ENCODE measurements around the gene FIGNL2.
"Not testable (repeated sequence)": the region's sequence is repeated elsewhere in the genome, so short reads cannot be mapped to it uniquely, and the experiment has no call there.

The FIGNL2 gene

GRCh38 chr12:51836041-51836826, 12.3 kb downstream of the FIGNL2 start:
- no peak for DNase-seq (ENCODE audit: low read depth in 1 of 2, low spot score in 1 of 2)

GRCh38 chr12:51834411-51834810, 14.1 kb downstream of the FIGNL2 start:
- no peak for DNase-seq (ENCODE audit: low read depth in 1 of 2, low spot score in 1 of 2)

GRCh38 chr12:51833448-51834227, 14.9 kb downstream of the FIGNL2 start:
- DNase-seq (ENCODE audit: low read depth in 1 of 2, low spot score in 1 of 2) = no peak

GRCh38 chr12:51832354-51833107, 16.0 kb downstream of the FIGNL2 start:
- DNase-seq (ENCODE audit: low read depth in 1 of 2, low spot score in 1 of 2) = no peak

- not testable (repeated sequence) for DNase-seq (ENCODE audit: low read depth in 1 of 2, low spot score in 1 of 2)
Measured at GRCh38 chr12:51831817-51832216, 16.7 kb downstream of the FIGNL2 start.

- DNase-seq (ENCODE audit: low read depth in 1 of 2, low spot score in 1 of 2) = no peak
Measured at GRCh38 chr12:51829641-51830040, 18.9 kb downstream of the FIGNL2 start.

- DNase-seq (ENCODE audit: low read depth in 1 of 2, low spot score in 1 of 2) = no peak
Measured at GRCh38 chr12:51829011-51829481, 19.5 kb downstream of the FIGNL2 start.

GRCh38 chr12:51827925-51828818, 20.3 kb downstream of the FIGNL2 start:
- peak; percentile 16 to 60 for DNase-seq (ENCODE audit: low read depth in 1 of 2, low spot score in 1 of 2)

- DNase-seq (ENCODE audit: low read depth in 1 of 2, low spot score in 1 of 2) = no peak
Measured at GRCh38 chr12:51826881-51827280, 21.6 kb downstream of the FIGNL2 start.

- DNase-seq (ENCODE audit: low read depth in 1 of 2, low spot score in 1 of 2) = no peak
Measured at GRCh38 chr12:51825216-51825615, 23.3 kb downstream of the FIGNL2 start.

- no peak for DNase-seq (ENCODE audit: low read depth in 1 of 2, low spot score in 1 of 2)
Measured at GRCh38 chr12:51823875-51824565, 24.5 kb downstream of the FIGNL2 start.

GRCh38 chr12:51822956-51823355, 25.6 kb downstream of the FIGNL2 start:
- no peak for DNase-seq (ENCODE audit: low read depth in 1 of 2, low spot score in 1 of 2)

- DNase-seq (ENCODE audit: low read depth in 1 of 2, low spot score in 1 of 2) = no peak
Measured at GRCh38 chr12:51822261-51822616, 26.3 kb downstream of the FIGNL2 start.

GRCh38 chr12:51821440-51822260, 26.9 kb downstream of the FIGNL2 start:
- DNase-seq (ENCODE audit: low read depth in 1 of 2, low spot score in 1 of 2) = peak in 1 of 2 donors; percentile 12

GRCh38 chr12:51820526-51821439, 27.7 kb downstream of the FIGNL2 start:
- peak; percentile 63 to 70 for DNase-seq (ENCODE audit: low read depth in 1 of 2, low spot score in 1 of 2)

GRCh38 chr12:51819736-51820525, 28.6 kb downstream of the FIGNL2 start:
- DNase-seq (ENCODE audit: low read depth in 1 of 2, low spot score in 1 of 2) = no peak

GRCh38 chr12:51818566-51819300, 29.8 kb downstream of the FIGNL2 start:
- no peak for DNase-seq (ENCODE audit: low read depth in 1 of 2, low spot score in 1 of 2)
